Pancreas (tissue), 10 donors: ENCODE data around the gene MTFR2. TPM values are rescaled to one million over a fixed set of nuclear protein-coding genes. Genes with fewer than 3 reads are reported as not detected.

Experiments used
- ATAC-seq, 4 donors: fragments of 200-7000 bp; cut with Tn5 transposase; one replicate each; pipeline versions ENCODE4 v1.8.0 to v1.9.1; 2020; ENCODE audit warnings: mild to moderate bottlenecking in 4 of 4, moderate library complexity in 4 of 4
- DNase-seq, 6 donors: peaks; one replicate each; pipeline ENCODE4 v3.0.0-alpha.2; 2020
- FAIRE-seq: peaks from 2 replicates; lab custom pipeline; 2012; peaks lifted over from hg19 to GRCh38; lab: Jason Lieb, UNC
- H3K27ac ChIP-seq, 4 donors: fragments of 200-600 bp; sonication (generic); 1 replicate in 3 of 4; 2 replicates in 1 of 4; pipeline versions ENCODE4 v1.5.0 to v1.8.0; 2020
- H3K27me3 ChIP-seq, 4 donors: fragments of 200-600 bp; one replicate each; pipeline ENCODE4 v1.8.0; 2021
- H3K36me3 ChIP-seq, 3 donors: fragments of 200-600 bp; sonication (generic) in 1 of 3; one replicate each; pipeline versions ENCODE4 v1.5.0 to v1.8.0; 2020 to 2021
- H3K4me1 ChIP-seq, 3 donors: fragments of 200-600 bp; one replicate each; pipeline ENCODE4 v1.8.0; 2021
- H3K4me3 ChIP-seq, 4 donors: fragments of 200-600 bp; sonication (generic) in 2 of 4; one replicate each; pipeline versions ENCODE4 v1.5.0 to v1.8.0; 2020 to 2021
- H3K9me3 ChIP-seq, 4 donors: fragments of 200-600 bp; one replicate each; pipeline ENCODE4 v1.8.0; 2021
- WGBS, 2 donors: extraction: QIAGEN DNeasy Blood & Tissue Kit; methylation state at CpG; one replicate each; pipeline ENCODE4 v1.1.7; 2013; 5-methylcytosine and 5-hydroxymethylcytosine counted together
- intact Hi-C, 3 donors: fragments of 100-400 bp; cut with DNase I; formaldehyde crosslinking; loops; one replicate each; pipeline versions ENCODE4 v1.11.1 to v1.14.2; 2022
- polyA plus RNA-seq, 2 donors: library from polyadenylated mRNA; stranded (reverse); fragments of 200-250 nt; gene quantifications; one replicate each; pipeline ENCODE4 v1.2.3, GENCODE V29; 2013
- total RNA-seq, 6 donors: library from RNA; stranded (reverse); fragmentation: NEBNext Ultra II Directional in 4 of 6; extraction: Animal tissue kit (Norgen Biotek cat#: 25700) in 4 of 6; gene quantifications; one replicate each; pipeline versions ENCODE4 v1.2.1 to v1.2.4, GENCODE V29; 2021 to 2023
- TF ChIP-seq, protein P1 (sequence below), 4 donors: fragments of 200-600 bp; sonication (generic) in 3 of 4; IDR thresholded peaks; one replicate each; pipeline versions ENCODE4 v1.5.0 to v1.8.0; 2021; ENCODE audit warnings: antibody characterized with exemption in 4 of 4
- donor health status: healthy with polysubstance abuse.
- donor health status: DM: no; HTN: no; CAD: no; lungs with moderate emphysema.
- donor health status: DM: no; HTN: no; CAD: no.
- donor health status: control.
- donor health status: control.
- donor health status: Bipolar disorder and iron deficiency.
- donor health status: DM: yes; HTN: yes; CAD: no.
- donor health status: DM: no; HTN: no; CAD: no.
- donor health status: DM: no; HTN: no; CAD: no.
- donor health status: DM: yes; HTN: yes; CAD: no.

MTFR2 gene
- total and polyA plus RNA-seq, 8 donors, result 0.08 to 0.61 (median 0.34) TPM; not detected in 1

DNA sequence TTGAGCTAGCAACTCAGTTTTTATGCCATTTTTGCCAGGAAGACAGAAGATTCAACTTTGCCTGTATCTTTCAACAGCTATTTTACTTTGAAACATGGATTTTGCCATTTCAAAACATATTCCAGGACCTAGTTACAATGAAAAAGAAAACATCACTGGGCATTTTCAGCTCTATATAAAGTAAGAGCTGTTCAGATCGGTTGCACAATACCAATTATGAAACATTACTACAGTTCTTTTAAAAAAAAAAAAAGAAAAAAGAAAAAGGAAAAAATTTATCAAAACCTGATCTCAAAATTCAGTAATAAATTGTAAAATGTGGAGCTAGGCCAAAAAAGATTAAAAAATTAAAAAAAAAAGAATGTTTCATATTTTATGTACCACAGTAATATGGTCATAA, 24.0 kb upstream of the MTFR2 start:
- ATAC-seq, result no peak
- H3K36me3 ChIP-seq, result peaks cover 4 to 72% (median 45%) of the 10 kb centered on the region in 3 donors
- no peaks in the 10 kb centered on the region for H3K27me3 ChIP-seq
- intact Hi-C loops, result no loop called here
- H3K27ac ChIP-seq, result no peak overlapping the region
- no peak for DNase-seq
- TF ChIP-seq, protein P1, sequence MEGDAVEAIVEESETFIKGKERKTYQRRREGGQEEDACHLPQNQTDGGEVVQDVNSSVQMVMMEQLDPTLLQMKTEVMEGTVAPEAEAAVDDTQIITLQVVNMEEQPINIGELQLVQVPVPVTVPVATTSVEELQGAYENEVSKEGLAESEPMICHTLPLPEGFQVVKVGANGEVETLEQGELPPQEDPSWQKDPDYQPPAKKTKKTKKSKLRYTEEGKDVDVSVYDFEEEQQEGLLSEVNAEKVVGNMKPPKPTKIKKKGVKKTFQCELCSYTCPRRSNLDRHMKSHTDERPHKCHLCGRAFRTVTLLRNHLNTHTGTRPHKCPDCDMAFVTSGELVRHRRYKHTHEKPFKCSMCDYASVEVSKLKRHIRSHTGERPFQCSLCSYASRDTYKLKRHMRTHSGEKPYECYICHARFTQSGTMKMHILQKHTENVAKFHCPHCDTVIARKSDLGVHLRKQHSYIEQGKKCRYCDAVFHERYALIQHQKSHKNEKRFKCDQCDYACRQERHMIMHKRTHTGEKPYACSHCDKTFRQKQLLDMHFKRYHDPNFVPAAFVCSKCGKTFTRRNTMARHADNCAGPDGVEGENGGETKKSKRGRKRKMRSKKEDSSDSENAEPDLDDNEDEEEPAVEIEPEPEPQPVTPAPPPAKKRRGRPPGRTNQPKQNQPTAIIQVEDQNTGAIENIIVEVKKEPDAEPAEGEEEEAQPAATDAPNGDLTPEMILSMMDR (IDR thresholded peaks at IDR 0.05), result no peak
- FAIRE-seq, result no peak
- no peaks in the 10 kb centered on the region for H3K9me3 ChIP-seq
- H3K4me3 ChIP-seq, result no peak overlapping the region
- peaks cover 0 to 1% (median under 1%) of the 10 kb centered on the region in 3 donors for H3K4me1 ChIP-seq
- 83 to 97% methylated on average over 1 of the region's 1 CpG for WGBS, 2 donors

- FAIRE-seq (no peak), ATAC-seq (no peak), DNase-seq (no peak)
- TF ChIP-seq, protein P1 (IDR thresholded peaks at IDR 0.05), result no peak
- intact Hi-C loops, result no loop called here
- Histone ChIP-seq H3K27me3 (no peaks in the 10 kb centered on the region), H3K4me1 (no peaks in the 10 kb centered on the region), H3K27ac (no peak overlapping the region), H3K4me3 (no peak overlapping the region), H3K9me3 (no peaks in the 10 kb centered on the region), H3K36me3 (peaks cover 5 to 82% (median 35%) of the 10 kb centered on the region in 3 donors)
- WGBS, 2 donors, result 91 to 98% methylated on average over 1 of the region's 1 CpG
These were observed 15.0 kb upstream of the MTFR2 start for GRCh38 chr6:136265101-136265500.

DNA sequence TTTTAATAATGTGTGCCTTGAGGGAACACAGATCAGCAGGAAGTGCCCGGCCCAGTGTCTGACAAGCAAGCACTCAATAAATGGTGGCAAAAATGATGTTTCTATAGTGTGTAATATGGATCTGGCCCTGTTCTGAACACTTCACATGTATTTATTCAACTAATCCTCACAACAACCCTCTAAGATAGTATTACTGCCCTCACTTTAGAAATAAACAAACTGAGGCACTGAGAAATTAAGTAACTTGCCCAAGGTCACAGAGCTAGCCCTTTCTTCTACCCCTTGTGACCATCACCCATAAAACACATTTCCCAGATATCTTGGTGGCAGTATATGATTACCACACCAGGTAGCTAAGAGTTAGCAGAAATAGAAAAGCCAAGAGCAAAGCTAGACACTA, 12.8 kb upstream of the MTFR2 start:
- DNase-seq, result no peak
- Histone ChIP-seq H3K4me1 (no peaks in the 10 kb centered on the region), H3K27me3 (no peaks in the 10 kb centered on the region), H3K4me3 (no peak overlapping the region), H3K36me3 (peaks cover 0 to 61% (median 23%) of the 10 kb centered on the region in 3 donors), H3K9me3 (no peaks in the 10 kb centered on the region), H3K27ac (no peak overlapping the region)
- 60 to 85% methylated on average over 1 of the region's 1 CpG for WGBS, 2 donors
- no peak for FAIRE-seq
- ATAC-seq, result peak in 1 of 4 donors; percentile 25
- TF ChIP-seq, protein P1 (IDR thresholded peaks at IDR 0.05), result no peak
- intact Hi-C loops, result no loop called here

- Histone ChIP-seq H3K36me3 (peaks cover 0 to 8% (median 5%) of the 10 kb centered on the region in 3 donors), H3K4me3 (no peak overlapping the region), H3K27ac (no peak overlapping the region), H3K9me3 (no peaks in the 10 kb centered on the region), H3K27me3 (no peaks in the 10 kb centered on the region), H3K4me1 (peaks cover 3 to 15% (median 11%) of the 10 kb centered on the region in 3 donors)
- no peak for FAIRE-seq
- ATAC-seq, result no peak
- DNase-seq, result no peak
- intact Hi-C loops, result no loop called here
- TF ChIP-seq, protein P1 (IDR thresholded peaks at IDR 0.05), result no peak
These were observed 4.8 kb upstream of the MTFR2 start for GRCh38 chr6:136254851-136255466.

- H3K4me3 ChIP-seq, result no peak overlapping the region
- no peaks in the 10 kb centered on the region for H3K9me3 ChIP-seq
- TF ChIP-seq, protein P1 (IDR thresholded peaks at IDR 0.05), result no peak
- intact Hi-C loops, result no loop called here
- peaks cover 3 to 15% (median 11%) of the 10 kb centered on the region in 3 donors for H3K4me1 ChIP-seq
- ATAC-seq (no peak), DNase-seq (no peak), FAIRE-seq (no peak)
- peaks cover 0 to 8% (median 4%) of the 10 kb centered on the region in 3 donors for H3K36me3 ChIP-seq
- WGBS, 2 donors, result 73 to 76% methylated on average over 6 of the region's 6 CpGs
- H3K27ac ChIP-seq, result no peak overlapping the region
- no peaks in the 10 kb centered on the region for H3K27me3 ChIP-seq
These were observed 3.6 kb upstream of the MTFR2 start for GRCh38 chr6:136253734-136254133.
